Occipital lobe (tissue), 2 donors: ENCODE results near the gene CYCS. TPM values are rescaled to one million over a fixed set of nuclear protein-coding genes. Genes with fewer than 3 reads are reported as not detected.
"Not testable (repeated sequence)": the region's sequence is repeated elsewhere in the genome, so short reads cannot be mapped to it uniquely, and the experiment has no call there.

Experiments
- DNase-seq: peaks from one replicate; lab custom pipeline; 2025; lab: John Stamatoyannopoulos, UW
- total RNA-seq: library from RNA; depleted of rRNA; stranded (reverse); fragments of >200 nt; gene quantifications from one replicate; pipeline ENCODE4 v1.2.3, GENCODE V29; 2014

The CYCS gene
- total RNA-seq, 1 donor from 2014 or later, result 90.2 TPM

GRCh38 chr7:25118048-25118753, 6.9 kb downstream of the CYCS start:
- DNase-seq, result no peak

- no peak for DNase-seq
These were observed 7.6 kb downstream of the CYCS start for GRCh38 chr7:25117226-25118047.

GRCh38 chr7:25116621-25117020, 8.4 kb downstream of the CYCS start:
- no peak for DNase-seq

GRCh38 chr7:25110514-25110913, 14.5 kb downstream of the CYCS start:
- DNase-seq, result not testable (repeated sequence)

- DNase-seq, result no peak
These were observed 15.8 kb downstream of the CYCS start for GRCh38 chr7:25109276-25109675.

GRCh38 chr7:25105911-25106310, 19.1 kb downstream of the CYCS start:
- DNase-seq, result no peak

GRCh38 chr7:25103773-25104172, 21.3 kb downstream of the CYCS start:
- no peak for DNase-seq

GRCh38 chr7:25101817-25102216, 23.2 kb downstream of the CYCS start:
- DNase-seq, result no peak

GRCh38 chr7:25098096-25099046, 26.7 kb downstream of the CYCS start:
- peak; percentile 8 for DNase-seq

- no peak for DNase-seq
These were observed 29.3 kb downstream of the CYCS start for GRCh38 chr7:25095516-25096345.

- DNase-seq, result no peak
These were observed 31.7 kb downstream of the CYCS start for GRCh38 chr7:25093268-25093826.

- no peak for DNase-seq
These were observed 33.3 kb downstream of the CYCS start for GRCh38 chr7:25091779-25092178.

- DNase-seq, result no peak
These were observed 33.9 kb downstream of the CYCS start for GRCh38 chr7:25091176-25091575.

GRCh38 chr7:25090374-25090773, 34.7 kb downstream of the CYCS start:
- no peak for DNase-seq

GRCh38 chr7:25087855-25088254, 37.2 kb downstream of the CYCS start:
- DNase-seq, result no peak

- no peak for DNase-seq
These were observed 40.2 kb downstream of the CYCS start for GRCh38 chr7:25084821-25085220.

- no peak for DNase-seq
These were observed 41.9 kb downstream of the CYCS start for GRCh38 chr7:25083201-25083600.

- DNase-seq, result not testable (repeated sequence)
These were observed 43.0 kb downstream of the CYCS start for GRCh38 chr7:25082041-25082440.

GRCh38 chr7:25077096-25077495, 48.0 kb downstream of the CYCS start:
- DNase-seq, result no peak

- DNase-seq, result no peak
These were observed 49.6 kb downstream of the CYCS start for GRCh38 chr7:25075459-25075858.
